ENCODE data around the gene NEU2. TPM values are rescaled to one million over a fixed set of nuclear protein-coding genes. Genes with fewer than 3 reads are reported as not detected.

Gene NEU2
- polyA plus RNA-seq (2012; ENCODE audit: missing spikeins), result not detected

DNA sequence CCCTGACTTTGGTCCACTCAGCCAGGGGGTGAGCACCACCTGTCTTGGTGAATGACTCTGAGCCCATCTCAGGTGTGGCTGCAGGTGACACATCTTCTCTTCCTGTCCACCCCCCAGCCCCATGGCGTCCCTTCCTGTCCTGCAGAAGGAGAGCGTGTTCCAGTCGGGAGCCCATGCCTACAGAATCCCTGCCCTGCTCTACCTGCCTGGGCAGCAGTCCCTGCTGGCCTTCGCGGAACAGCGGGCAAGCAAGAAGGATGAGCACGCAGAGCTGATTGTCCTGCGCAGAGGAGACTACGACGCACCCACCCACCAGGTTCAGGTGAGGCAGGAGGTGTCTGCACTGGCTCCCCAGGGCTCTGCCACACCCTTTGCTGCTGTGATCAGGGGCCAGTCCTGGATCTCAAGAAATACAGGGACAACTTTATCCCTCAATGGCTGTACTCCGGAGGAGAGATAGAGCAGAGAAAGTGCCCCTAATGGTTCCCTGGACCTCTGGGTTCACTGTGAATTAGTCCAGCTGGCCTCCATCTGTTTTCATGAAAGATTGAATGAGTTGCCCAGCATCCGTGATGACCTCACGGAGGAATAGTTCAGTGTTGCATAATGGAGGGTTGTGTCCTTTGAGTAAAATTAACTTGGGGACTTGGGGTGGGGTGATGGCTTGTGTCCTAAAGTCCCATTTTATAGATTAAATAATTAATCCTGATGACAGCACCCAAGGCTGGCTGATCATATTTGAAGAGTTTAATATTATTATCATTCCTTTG is at the start of gene NEU2:
TSS of gene NEU2 (plus strand) at position 122 of the 770 bp plus-strand sequence. CDS start at position 122, 0 bp downstream.
- DNase-seq (ENCODE audit: insufficient read length), result no peak
- no peak for TF ChIP-seq POLR2A (IDR thresholded peaks at IDR 0.05; ENCODE audit: low read depth, low read length)
- TF ChIP-seq TAF1 (IDR thresholded peaks at IDR 0.05; ENCODE audit: borderline replicate concordance, low read depth, low read length), result no peak
- no peak for TF ChIP-seq POLR2AphosphoS5 (IDR thresholded peaks at IDR 0.05; ENCODE audit: low read depth, low read length)
- FAIRE-seq, result no peak

- TF ChIP-seq POLR2AphosphoS5 (IDR thresholded peaks at IDR 0.05; ENCODE audit: low read depth, low read length) (no peak), POLR2A (IDR thresholded peaks at IDR 0.05; ENCODE audit: low read depth, low read length) (no peak), TAF1 (IDR thresholded peaks at IDR 0.05; ENCODE audit: borderline replicate concordance, low read depth, low read length) (no peak)
- FAIRE-seq (no peak), DNase-seq (ENCODE audit: insufficient read length) (no peak)
These were observed 49.4 kb upstream of the NEU2 start for GRCh38 chr2:232982926-232983668.

DNA sequence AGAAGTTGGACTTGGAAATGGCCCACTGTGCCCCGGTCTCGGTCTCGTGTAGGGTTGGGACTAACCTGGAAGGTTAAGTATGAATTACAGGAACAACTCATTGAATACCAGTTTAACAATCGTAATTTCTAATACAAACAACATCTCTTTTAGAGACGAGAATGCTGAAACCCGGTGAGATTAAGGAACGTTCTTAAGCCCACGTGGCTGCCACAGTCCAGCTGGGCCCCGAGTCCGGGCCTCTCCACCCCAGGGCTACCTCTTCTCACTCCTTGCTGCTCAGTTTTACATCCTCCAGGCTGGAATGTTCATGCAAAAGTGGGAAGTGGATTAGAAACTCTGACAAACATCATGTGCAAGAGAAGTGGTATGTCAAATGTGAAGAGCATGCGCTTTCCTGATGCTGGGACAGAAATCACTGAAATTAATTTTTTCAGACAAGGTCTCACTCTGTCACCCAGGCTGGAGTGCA is 48.8 kb upstream of the NEU2 start:
- no peak for DNase-seq (ENCODE audit: insufficient read length)
- FAIRE-seq, result no peak
- TF ChIP-seq POLR2A (IDR thresholded peaks at IDR 0.05; ENCODE audit: low read depth, low read length) (no peak), POLR2AphosphoS5 (IDR thresholded peaks at IDR 0.05; ENCODE audit: low read depth, low read length) (no peak), TAF1 (IDR thresholded peaks at IDR 0.05; ENCODE audit: borderline replicate concordance, low read depth, low read length) (no peak)

- DNase-seq (ENCODE audit: insufficient read length) (no peak), FAIRE-seq (no peak)
- TF ChIP-seq POLR2AphosphoS5 (IDR thresholded peaks at IDR 0.05; ENCODE audit: low read depth, low read length), result no peak
- TF ChIP-seq TAF1 (IDR thresholded peaks at IDR 0.05; ENCODE audit: borderline replicate concordance, low read depth, low read length), result no peak
- no peak for TF ChIP-seq POLR2A (IDR thresholded peaks at IDR 0.05; ENCODE audit: low read depth, low read length)
These were observed 47.8 kb upstream of the NEU2 start for GRCh38 chr2:232984451-232985207.

- DNase-seq (ENCODE audit: insufficient read length), result no peak
- no peak for FAIRE-seq
- TF ChIP-seq POLR2A (IDR thresholded peaks at IDR 0.05; ENCODE audit: low read depth, low read length), result no peak
- TF ChIP-seq POLR2AphosphoS5 (IDR thresholded peaks at IDR 0.05; ENCODE audit: low read depth, low read length), result no peak
- TF ChIP-seq TAF1 (IDR thresholded peaks at IDR 0.05; ENCODE audit: borderline replicate concordance, low read depth, low read length), result no peak
These were observed 46.3 kb upstream of the NEU2 start for GRCh38 chr2:232986155-232986554.

GRCh38 chr2:232993231-232993821 is 39.1 kb upstream of the NEU2 start:
- no peak for DNase-seq (ENCODE audit: insufficient read length)
- no peak for FAIRE-seq
- no peak for TF ChIP-seq POLR2AphosphoS5 (IDR thresholded peaks at IDR 0.05; ENCODE audit: low read depth, low read length)
- no peak for TF ChIP-seq TAF1 (IDR thresholded peaks at IDR 0.05; ENCODE audit: borderline replicate concordance, low read depth, low read length)
- TF ChIP-seq POLR2A (IDR thresholded peaks at IDR 0.05; ENCODE audit: low read depth, low read length), result no peak

DNA sequence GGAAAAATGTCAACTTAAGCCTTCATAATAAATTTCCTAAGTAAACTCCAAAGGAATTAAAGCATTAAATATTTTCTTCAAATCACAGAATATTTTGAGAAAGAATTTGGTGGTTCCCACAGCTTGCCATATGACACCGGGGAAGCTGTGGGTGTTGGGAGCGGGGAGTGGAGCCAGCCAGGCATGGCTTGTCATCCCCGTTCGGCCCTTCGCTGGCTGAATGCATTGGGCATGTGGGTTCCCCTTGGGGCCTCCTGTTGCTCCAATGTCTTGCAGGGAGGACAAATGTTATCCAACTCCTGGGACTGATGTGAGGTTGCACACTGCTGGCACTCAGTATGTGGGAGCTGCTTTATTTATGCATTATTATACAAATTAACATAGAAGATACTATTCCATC is 38.0 kb upstream of the NEU2 start:
- TF ChIP-seq TAF1 (IDR thresholded peaks at IDR 0.05; ENCODE audit: borderline replicate concordance, low read depth, low read length) (no peak), POLR2AphosphoS5 (IDR thresholded peaks at IDR 0.05; ENCODE audit: low read depth, low read length) (no peak), POLR2A (IDR thresholded peaks at IDR 0.05; ENCODE audit: low read depth, low read length) (no peak)
- no peak for FAIRE-seq
- DNase-seq (ENCODE audit: insufficient read length), result no peak

DNA sequence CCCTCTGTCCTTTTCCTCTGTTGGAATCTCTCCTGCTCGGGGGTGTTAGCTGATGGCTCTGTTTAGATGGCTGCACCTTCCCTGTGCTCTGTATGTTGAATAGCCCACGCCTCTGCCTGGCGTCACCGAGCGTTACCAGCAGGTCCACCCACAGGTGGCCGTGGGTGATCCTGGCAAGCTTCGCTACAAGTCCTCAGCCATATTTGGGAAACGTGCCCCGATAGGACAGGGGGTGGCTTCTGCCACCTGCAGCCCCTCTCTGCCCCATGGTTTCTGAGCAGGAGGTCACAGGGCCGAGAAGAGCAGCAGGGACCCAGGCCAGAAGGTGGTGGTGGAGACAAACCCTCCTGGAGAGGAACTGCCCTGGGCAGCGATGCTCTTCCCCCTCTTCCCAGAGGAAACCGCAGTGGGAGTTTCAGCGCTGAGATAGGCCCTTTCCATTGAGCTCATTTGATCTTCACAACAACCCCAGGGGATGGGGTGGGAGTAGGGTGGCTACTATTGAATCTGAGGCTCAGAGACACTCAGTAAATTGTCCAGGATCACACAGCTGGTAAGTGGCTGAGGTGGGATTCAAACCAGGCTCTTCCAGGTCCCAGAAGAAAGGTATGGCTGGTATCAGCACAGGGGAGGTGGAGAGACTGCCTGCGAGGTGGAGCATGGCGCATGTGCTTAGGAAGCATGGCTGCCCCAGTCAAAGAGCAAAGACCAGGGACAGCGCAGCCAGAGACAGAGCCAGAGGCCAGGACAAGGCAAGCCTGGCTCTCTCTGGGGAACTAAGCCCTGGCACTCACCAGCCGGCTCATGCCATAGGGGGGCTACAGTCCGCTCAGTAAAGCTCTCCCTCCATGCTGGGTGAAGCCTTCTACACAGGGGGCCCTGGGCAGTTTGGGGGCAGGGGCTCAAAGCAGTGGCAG is 34.5 kb upstream of the NEU2 start:
- no peak for DNase-seq (ENCODE audit: insufficient read length)
- FAIRE-seq, result no peak
- TF ChIP-seq TAF1 (IDR thresholded peaks at IDR 0.05; ENCODE audit: borderline replicate concordance, low read depth, low read length) (no peak), POLR2A (IDR thresholded peaks at IDR 0.05; ENCODE audit: low read depth, low read length) (no peak), POLR2AphosphoS5 (IDR thresholded peaks at IDR 0.05; ENCODE audit: low read depth, low read length) (no peak)

DNA sequence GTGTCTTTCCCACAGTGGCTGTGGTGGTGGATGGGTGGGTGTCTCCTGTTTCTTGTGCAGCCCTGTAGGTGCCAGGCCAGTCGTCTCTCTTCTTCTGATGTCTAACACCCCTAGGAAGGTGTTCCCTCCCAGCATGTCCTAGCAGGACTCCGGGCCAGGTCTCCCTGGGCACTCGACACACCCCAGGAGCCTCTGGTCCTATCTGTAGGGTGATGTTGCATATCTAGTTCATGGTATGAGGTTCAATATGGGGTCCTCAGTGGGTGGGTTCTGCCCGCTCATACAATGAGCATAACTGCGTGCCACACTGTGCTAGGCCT is 33.8 kb upstream of the NEU2 start:
- no peak for FAIRE-seq
- no peak for DNase-seq (ENCODE audit: insufficient read length)

DNA sequence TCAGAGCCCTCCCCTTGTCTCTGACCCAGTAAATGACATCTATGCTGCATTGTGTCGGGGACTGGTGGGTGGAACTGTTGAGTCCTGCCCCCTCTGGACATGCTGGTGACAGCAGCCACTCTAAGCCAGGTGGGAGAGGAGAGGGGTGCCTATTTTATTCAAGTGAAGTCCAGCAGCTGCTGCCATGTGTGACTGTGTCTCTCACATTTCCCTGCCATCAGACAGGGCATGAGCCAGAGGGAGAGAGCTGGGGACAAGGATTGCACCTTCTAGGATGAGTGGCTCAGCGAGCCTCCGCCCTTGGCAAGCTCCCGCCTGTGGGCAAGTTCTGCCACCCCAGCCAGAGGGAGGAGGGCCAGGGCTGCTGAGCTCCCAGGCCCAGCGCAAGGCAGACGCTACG is 33.1 kb upstream of the NEU2 start:
- DNase-seq (ENCODE audit: insufficient read length) (no peak), FAIRE-seq (no peak)
- no peak for TF ChIP-seq POLR2AphosphoS5 (IDR thresholded peaks at IDR 0.05; ENCODE audit: low read depth, low read length)
- TF ChIP-seq TAF1 (IDR thresholded peaks at IDR 0.05; ENCODE audit: borderline replicate concordance, low read depth, low read length), result no peak
- no peak for TF ChIP-seq POLR2A (IDR thresholded peaks at IDR 0.05; ENCODE audit: low read depth, low read length)

More for the DNA sequence above, 33.8 kb upstream of the NEU2 start:
- TF ChIP-seq POLR2A (IDR thresholded peaks at IDR 0.05; ENCODE audit: low read depth, low read length) (no peak), TAF1 (IDR thresholded peaks at IDR 0.05; ENCODE audit: borderline replicate concordance, low read depth, low read length) (no peak), POLR2AphosphoS5 (IDR thresholded peaks at IDR 0.05; ENCODE audit: low read depth, low read length) (no peak)
